HL-60 (cell line): ENCODE results near the gene CILP2.

Experiments
- DNase-seq, 2 experiments: peaks; one replicate each; pipeline ENCODE4 v3.0.0-alpha.2; 2010 to 2020; ENCODE audit warnings: low read depth in 1 of 2, low spot score in 1 of 2
- H3K27ac ChIP-seq: fragments of 250-450 bp; sonication (Bioruptor Pico); replicated peaks from 2 replicates; pipeline ENCODE4 v1.5.1; 2020; ENCODE audit warnings: mild to moderate bottlenecking, moderate library complexity
- H3K27me3 ChIP-seq: fragments of 250-450 bp; sonication (Bioruptor Pico); 2 replicates; pipeline ENCODE4 v1.5.1; 2021; ENCODE audit warnings: mild to moderate bottlenecking, moderate library complexity; ENCODE audit not compliant: insufficient read depth, poor library complexity, severe bottlenecking
- H3K4me3 ChIP-seq: replicated peaks from 2 replicates; pipeline ENCODE4 v1.5.1; 2011; ENCODE audit warnings: mild to moderate bottlenecking, control low read depth, low read length; ENCODE audit not compliant: insufficient read depth
- GABPA ChIP-seq: IDR thresholded peaks from 2 replicates; pipeline ENCODE4 v1.6.1; 2012; ENCODE audit warnings: low read depth
- POLR2AphosphoS5 ChIP-seq: IDR thresholded peaks from 2 replicates; pipeline ENCODE4 v1.6.1; 2012; ENCODE audit warnings: low read depth
- SPI1 ChIP-seq: IDR thresholded peaks from 2 replicates; pipeline ENCODE4 v1.6.1; 2012; ENCODE audit warnings: low read depth, mild to moderate bottlenecking, borderline replicate concordance
- TF ChIP-seq, protein P1 (sequence below): IDR thresholded peaks from one replicate; pipeline ENCODE4 v1.5.1; 2011; ENCODE audit warnings: low read length, control low read depth, inconsistent platforms; ENCODE audit not compliant: insufficient read depth
- TF ChIP-seq, protein P2 (sequence below): IDR thresholded peaks from 2 replicates; pipeline ENCODE4 v1.6.1; 2012; ENCODE audit warnings: low read depth; ENCODE audit not compliant: insufficient replicate concordance

Gene CILP2

GRCh38 chr19:19588546-19588945, 50.5 kb downstream of the CILP2 start:
- no peak for DNase-seq
- no peaks in the 10 kb centered on the region for H3K27me3 ChIP-seq
- TF ChIP-seq, protein P1, sequence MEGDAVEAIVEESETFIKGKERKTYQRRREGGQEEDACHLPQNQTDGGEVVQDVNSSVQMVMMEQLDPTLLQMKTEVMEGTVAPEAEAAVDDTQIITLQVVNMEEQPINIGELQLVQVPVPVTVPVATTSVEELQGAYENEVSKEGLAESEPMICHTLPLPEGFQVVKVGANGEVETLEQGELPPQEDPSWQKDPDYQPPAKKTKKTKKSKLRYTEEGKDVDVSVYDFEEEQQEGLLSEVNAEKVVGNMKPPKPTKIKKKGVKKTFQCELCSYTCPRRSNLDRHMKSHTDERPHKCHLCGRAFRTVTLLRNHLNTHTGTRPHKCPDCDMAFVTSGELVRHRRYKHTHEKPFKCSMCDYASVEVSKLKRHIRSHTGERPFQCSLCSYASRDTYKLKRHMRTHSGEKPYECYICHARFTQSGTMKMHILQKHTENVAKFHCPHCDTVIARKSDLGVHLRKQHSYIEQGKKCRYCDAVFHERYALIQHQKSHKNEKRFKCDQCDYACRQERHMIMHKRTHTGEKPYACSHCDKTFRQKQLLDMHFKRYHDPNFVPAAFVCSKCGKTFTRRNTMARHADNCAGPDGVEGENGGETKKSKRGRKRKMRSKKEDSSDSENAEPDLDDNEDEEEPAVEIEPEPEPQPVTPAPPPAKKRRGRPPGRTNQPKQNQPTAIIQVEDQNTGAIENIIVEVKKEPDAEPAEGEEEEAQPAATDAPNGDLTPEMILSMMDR: no peak
- TF ChIP-seq POLR2AphosphoS5 (no peak), SPI1 (no peak), GABPA (no peak)
- TF ChIP-seq, protein P2, sequence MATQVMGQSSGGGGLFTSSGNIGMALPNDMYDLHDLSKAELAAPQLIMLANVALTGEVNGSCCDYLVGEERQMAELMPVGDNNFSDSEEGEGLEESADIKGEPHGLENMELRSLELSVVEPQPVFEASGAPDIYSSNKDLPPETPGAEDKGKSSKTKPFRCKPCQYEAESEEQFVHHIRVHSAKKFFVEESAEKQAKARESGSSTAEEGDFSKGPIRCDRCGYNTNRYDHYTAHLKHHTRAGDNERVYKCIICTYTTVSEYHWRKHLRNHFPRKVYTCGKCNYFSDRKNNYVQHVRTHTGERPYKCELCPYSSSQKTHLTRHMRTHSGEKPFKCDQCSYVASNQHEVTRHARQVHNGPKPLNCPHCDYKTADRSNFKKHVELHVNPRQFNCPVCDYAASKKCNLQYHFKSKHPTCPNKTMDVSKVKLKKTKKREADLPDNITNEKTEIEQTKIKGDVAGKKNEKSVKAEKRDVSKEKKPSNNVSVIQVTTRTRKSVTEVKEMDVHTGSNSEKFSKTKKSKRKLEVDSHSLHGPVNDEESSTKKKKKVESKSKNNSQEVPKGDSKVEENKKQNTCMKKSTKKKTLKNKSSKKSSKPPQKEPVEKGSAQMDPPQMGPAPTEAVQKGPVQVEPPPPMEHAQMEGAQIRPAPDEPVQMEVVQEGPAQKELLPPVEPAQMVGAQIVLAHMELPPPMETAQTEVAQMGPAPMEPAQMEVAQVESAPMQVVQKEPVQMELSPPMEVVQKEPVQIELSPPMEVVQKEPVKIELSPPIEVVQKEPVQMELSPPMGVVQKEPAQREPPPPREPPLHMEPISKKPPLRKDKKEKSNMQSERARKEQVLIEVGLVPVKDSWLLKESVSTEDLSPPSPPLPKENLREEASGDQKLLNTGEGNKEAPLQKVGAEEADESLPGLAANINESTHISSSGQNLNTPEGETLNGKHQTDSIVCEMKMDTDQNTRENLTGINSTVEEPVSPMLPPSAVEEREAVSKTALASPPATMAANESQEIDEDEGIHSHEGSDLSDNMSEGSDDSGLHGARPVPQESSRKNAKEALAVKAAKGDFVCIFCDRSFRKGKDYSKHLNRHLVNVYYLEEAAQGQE: no peak
- H3K27ac ChIP-seq: no peak overlapping the region
- no peak overlapping the region for H3K4me3 ChIP-seq

DNA sequence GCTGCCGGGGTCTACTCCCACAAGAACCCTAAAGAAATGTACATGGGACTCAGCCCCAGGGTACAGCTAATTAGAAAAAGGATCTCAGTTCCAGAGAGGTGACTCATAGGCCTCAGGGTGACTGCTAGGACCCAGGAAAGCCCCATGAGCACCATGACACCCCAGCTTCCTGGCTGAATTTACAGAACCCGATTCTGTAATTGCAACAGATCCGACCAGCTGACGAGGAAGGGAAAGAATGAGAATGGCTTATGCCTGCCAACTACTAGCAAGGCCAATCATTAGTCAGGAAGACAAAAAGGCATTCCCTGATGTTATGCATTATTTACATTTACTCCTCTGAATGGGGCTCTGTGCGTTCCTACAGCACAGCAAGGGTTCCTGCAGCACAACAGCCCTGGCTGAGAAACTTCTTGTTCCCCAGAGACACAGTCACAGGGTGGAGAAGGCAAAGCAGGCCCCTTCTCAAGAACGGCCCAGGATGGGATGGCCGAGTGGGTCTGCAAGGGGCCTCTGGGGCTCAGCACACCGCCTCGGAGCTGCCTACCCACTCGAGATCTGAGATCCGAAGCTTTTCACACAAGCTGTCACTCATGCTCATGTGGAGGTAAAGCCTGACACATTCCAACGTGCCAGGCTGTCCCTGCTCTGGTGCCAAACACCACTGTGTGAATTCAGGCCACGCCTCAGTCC, 53.2 kb downstream of the CILP2 start:
- TF ChIP-seq POLR2AphosphoS5 (no peak), SPI1 (no peak), GABPA (no peak)
- TF ChIP-seq, protein P2: no peak
- TF ChIP-seq, protein P1: no peak
- DNase-seq: peak; percentile 76 to 80
- Histone ChIP-seq H3K27ac (peak overlapping the region; percentile 51), H3K27me3 (no peaks in the 10 kb centered on the region), H3K4me3 (no peak overlapping the region)

DNA sequence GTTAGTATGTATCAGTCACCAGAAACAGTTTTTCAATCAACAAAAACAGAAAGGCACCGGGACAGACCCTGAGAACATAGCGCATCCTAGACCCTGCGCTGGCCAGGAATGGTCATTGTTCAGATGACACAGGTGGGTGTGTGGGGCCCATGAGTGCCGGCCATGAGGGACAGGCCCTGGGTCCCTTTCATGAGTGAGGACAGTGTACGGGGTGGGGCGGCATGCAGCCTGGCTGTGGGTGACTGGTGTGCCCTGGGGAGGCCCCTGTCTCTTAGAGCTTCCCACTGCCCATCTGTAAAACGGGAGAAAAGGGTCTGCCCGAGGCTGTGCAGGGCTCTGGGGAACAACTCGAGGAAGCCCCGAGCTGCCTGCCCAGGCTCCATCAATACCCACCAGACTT, 54.6 kb downstream of the CILP2 start:
- TF ChIP-seq POLR2AphosphoS5 (no peak), SPI1 (no peak), GABPA (no peak)
- TF ChIP-seq, protein P2: no peak
- TF ChIP-seq, protein P1: no peak
- no peak for DNase-seq
- H3K27me3 ChIP-seq: no peaks in the 10 kb centered on the region
- H3K4me3 ChIP-seq: no peak overlapping the region
- H3K27ac ChIP-seq: no peak overlapping the region
